IMR-90 (cell line): ENCODE results near the gene PCSK6. TPM values are rescaled to one million over a fixed set of nuclear protein-coding genes. Genes with fewer than 3 reads are reported as not detected.

ENCODE experiments used
- ATAC-seq: fragments of 200-7000 bp; cut with Tn5 transposase; 2 replicates; pipeline ENCODE4 v1.9.1; 2020; ENCODE audit warnings: low read depth, mild to moderate bottlenecking, moderate library complexity
- BruUV-seq: library from RNA; stranded (reverse); fragments of 400-500 nt; replicated peaks from 2 replicates; lab custom pipeline; 2021; lab: Mats Ljungman, UMichigan
- CTCF ChIA-PET: fragments of 300-600 bp; formaldehyde crosslinking; extraction: SDS; loops from one replicate; lab custom pipeline; 2021; ENCODE audit warnings: antibody characterized with exemption; lab: Yijun Ruan, JAX
- POLR2A ChIA-PET: fragments of 300-600 bp; sonication (Branson Sonifier 250); formaldehyde crosslinking; loops from one replicate; lab custom pipeline; 2022; ENCODE audit warnings: antibody characterized with exemption; ENCODE audit not compliant: unreplicated experiment; lab: Charles Lee
- DNase-seq: peaks from one replicate; pipeline ENCODE4 v3.0.0; 2013
- H2AFZ ChIP-seq: replicated peaks from 2 replicates; pipeline ENCODE3; 2013; ENCODE audit warnings: low read length, mild to moderate bottlenecking; ENCODE audit not compliant: poor library complexity
- H2AK5ac ChIP-seq: 2 replicates; pipeline ENCODE4 v1.6.1; 2013; ENCODE audit warnings: low read depth, low read length, inconsistent platforms
- H2AK9ac ChIP-seq: replicated peaks from 2 replicates; pipeline ENCODE3; 2013; ENCODE audit warnings: mild to moderate bottlenecking, low read depth, low read length, moderate library complexity; ENCODE audit not compliant: poor library complexity
- H2BK120ac ChIP-seq: 2 replicates; pipeline ENCODE4 v1.6.1; 2013; ENCODE audit warnings: low read depth, low read length, inconsistent platforms
- H2BK15ac ChIP-seq: 3 replicates; pipeline ENCODE4 v1.6.1; 2013; ENCODE audit warnings: low read depth, low read length, inconsistent platforms
- H2BK20ac ChIP-seq: 2 replicates; pipeline ENCODE4 v1.6.1; 2013; ENCODE audit warnings: low read depth, mild to moderate bottlenecking, inconsistent platforms, low read length, moderate library complexity
- H2BK5ac ChIP-seq: 2 replicates; pipeline ENCODE4 v1.6.1; 2013; ENCODE audit warnings: mild to moderate bottlenecking, low read depth, low read length, inconsistent platforms; ENCODE audit not compliant: poor library complexity, severe bottlenecking
- H3K14ac ChIP-seq: replicated peaks from 2 replicates; pipeline ENCODE4 v1.6.1; 2013; ENCODE audit warnings: low read depth, low read length, inconsistent platforms
- H3K18ac ChIP-seq: 2 replicates; pipeline ENCODE4 v1.6.1; 2013; ENCODE audit warnings: low read depth, low read length, control low read depth
- H3K23ac ChIP-seq: 2 replicates; pipeline ENCODE4 v1.6.1; 2013; ENCODE audit warnings: low read depth, low read length, inconsistent platforms
- H3K27ac ChIP-seq: 2 replicates; pipeline ENCODE4 v1.5.1; 2013; ENCODE audit warnings: mild to moderate bottlenecking, control low read depth, low read length; ENCODE audit not compliant: insufficient read depth
- H3K27me3 ChIP-seq: 2 replicates; pipeline ENCODE4 v1.6.1; 2013; ENCODE audit warnings: low read length; ENCODE audit not compliant: control insufficient read depth, insufficient read depth
- H3K36me3 ChIP-seq: 2 replicates; pipeline ENCODE4 v1.6.1; 2013; ENCODE audit warnings: low read length, mixed read lengths; ENCODE audit not compliant: control insufficient read depth, insufficient read depth
- H3K4ac ChIP-seq: 2 replicates; pipeline ENCODE4 v1.6.1; 2013; ENCODE audit warnings: low read depth, low read length, inconsistent platforms
- H3K4me1 ChIP-seq: 2 replicates; pipeline ENCODE4 v1.6.1; 2013; ENCODE audit warnings: low read length, mixed read lengths; ENCODE audit not compliant: control insufficient read depth, insufficient read depth
- H3K4me2 ChIP-seq: 2 replicates; pipeline ENCODE4 v1.6.1; 2013; ENCODE audit warnings: low read depth, mild to moderate bottlenecking, control low read depth, low read length, moderate library complexity
- H3K4me3 ChIP-seq: 2 replicates; pipeline ENCODE4 v1.5.1; 2013; ENCODE audit warnings: low read depth, mild to moderate bottlenecking, control low read depth, low read length, moderate library complexity; ENCODE audit not compliant: insufficient read depth
- H3K56ac ChIP-seq: 2 replicates; pipeline ENCODE4 v1.6.1; 2013; ENCODE audit warnings: low read length, inconsistent platforms; ENCODE audit not compliant: insufficient read depth; ENCODE audit errors: extremely low read depth
- H3K79me1 ChIP-seq, 2 experiments: 2 replicates each; pipeline ENCODE4 v1.6.1; 2013; ENCODE audit warnings: low read length in 2 of 2, inconsistent platforms in 1 of 2, low read depth in 1 of 2
- H3K9ac ChIP-seq: 2 replicates; pipeline ENCODE4 v1.6.1; 2013; ENCODE audit warnings: low read depth, low read length, control low read depth
- H3K9me1 ChIP-seq: 2 replicates; pipeline ENCODE4 v1.6.1; 2013; ENCODE audit warnings: low read length, inconsistent platforms; ENCODE audit not compliant: insufficient read depth
- H3K9me3 ChIP-seq: 2 replicates; pipeline ENCODE4 v1.6.1; 2013; ENCODE audit warnings: low read length; ENCODE audit not compliant: control insufficient read depth, insufficient read depth
- H4K20me1 ChIP-seq: 2 replicates; pipeline ENCODE4 v1.6.1; 2013; ENCODE audit warnings: low read length, inconsistent platforms; ENCODE audit not compliant: insufficient read depth
- H4K5ac ChIP-seq: 2 replicates; pipeline ENCODE4 v1.6.1; 2013; ENCODE audit warnings: mild to moderate bottlenecking, low read depth, low read length, control low read depth
- H4K8ac ChIP-seq, 2 experiments: 2 replicates each; pipeline ENCODE4 v1.6.1; 2013; ENCODE audit warnings: low read depth in 2 of 2, low read length in 2 of 2, control low read depth in 1 of 2, inconsistent platforms in 1 of 2
- H4K91ac ChIP-seq: 2 replicates; pipeline ENCODE4 v1.6.1; 2013; ENCODE audit warnings: low read depth, low read length, inconsistent platforms; ENCODE audit not compliant: insufficient read depth
- BHLHE40 ChIP-seq: fragments of 150-350 bp; IDR thresholded peaks from 2 replicates; pipeline ENCODE4 v1.6.1; 2016; ENCODE audit warnings: mild to moderate bottlenecking, low read depth, low read length
- CEBPB ChIP-seq: IDR thresholded peaks from 2 replicates; pipeline ENCODE4 v1.6.1; 2012; ENCODE audit warnings: low read depth, low read length, improper control_type of control experiment
- CHD1 ChIP-seq: IDR thresholded peaks from 2 replicates; pipeline ENCODE4 v1.6.1; 2012; ENCODE audit warnings: low read depth, low read length, improper control_type of control experiment
- CTCF ChIP-seq: conservative IDR thresholded peaks from 2 replicates; pipeline ENCODE4 v1.5.1; 2012; ENCODE audit warnings: mild to moderate bottlenecking, low read depth, low read length, improper control_type of control experiment
- ELK1 ChIP-seq: fragments of 150-350 bp; IDR thresholded peaks from 2 replicates; pipeline ENCODE4 v1.6.1; 2016; ENCODE audit warnings: low read depth, mild to moderate bottlenecking, low read length, moderate library complexity, borderline replicate concordance
- MAZ ChIP-seq: IDR thresholded peaks from 2 replicates; pipeline ENCODE4 v1.6.1; 2012; ENCODE audit warnings: low read depth, mild to moderate bottlenecking, low read length, improper control_type of control experiment, moderate library complexity, borderline replicate concordance
- MXI1 ChIP-seq: IDR thresholded peaks from 2 replicates; pipeline ENCODE4 v1.6.1; 2012; ENCODE audit warnings: low read depth, mild to moderate bottlenecking, low read length, moderate library complexity, borderline replicate concordance
- POLR2A ChIP-seq: IDR thresholded peaks from 2 replicates; pipeline ENCODE4 v1.6.1; 2012; ENCODE audit warnings: mild to moderate bottlenecking, low read depth, low read length
- WGBS, 2 experiments: methylation state at CpG; one replicate each; pipeline versions ENCODE4 v1.1.5 to v1.1.7; 2013; ENCODE audit warnings: missing lambda C conversion rate in 2 of 2; ENCODE audit not compliant: insufficient read length in 1 of 2; ENCODE audit errors: extremely low coverage in 2 of 2; 5-methylcytosine and 5-hydroxymethylcytosine counted together
- dilution Hi-C: fragments of 300-500 bp; cut with HindIII; formaldehyde crosslinking; loops from one replicate; pipeline ENCODE4 v1.14.3; 2018; ENCODE audit warnings: low sequenced_read_pairs; ENCODE audit not compliant: unreplicated experiment
- in situ Hi-C: fragments of 300-500 bp; cut with MboI; formaldehyde crosslinking; loops from 3 replicates; pipeline ENCODE4 v1.14.3; 2019; ENCODE audit warnings: low sequenced_read_pairs, inconsistent platforms, mixed read lengths
- intact Hi-C: fragments of 100-400 bp; cut with micrococcal nuclease; formaldehyde crosslinking; loops from 2 replicates; pipeline ENCODE4 v1.10.0; 2022
- polyA plus RNA-seq, 3 experiments: library from polyadenylated mRNA; depleted of rRNA; stranded (reverse); fragments of >200 nt; gene quantifications; 2 replicates each; pipeline ENCODE4 v1.2.3, GENCODE V29; 2012; ENCODE audit warnings: low replicate concordance in 1 of 3
- total RNA-seq: library from RNA; depleted of rRNA; stranded (reverse); fragments of >200 nt; gene quantifications from 2 replicates; pipeline ENCODE4 v1.2.3, GENCODE V29; 2012

PCSK6 gene
- total and polyA plus RNA-seq, 2 of the 4 experiments (the other 2 are of a cell fraction) = not detected

DNA sequence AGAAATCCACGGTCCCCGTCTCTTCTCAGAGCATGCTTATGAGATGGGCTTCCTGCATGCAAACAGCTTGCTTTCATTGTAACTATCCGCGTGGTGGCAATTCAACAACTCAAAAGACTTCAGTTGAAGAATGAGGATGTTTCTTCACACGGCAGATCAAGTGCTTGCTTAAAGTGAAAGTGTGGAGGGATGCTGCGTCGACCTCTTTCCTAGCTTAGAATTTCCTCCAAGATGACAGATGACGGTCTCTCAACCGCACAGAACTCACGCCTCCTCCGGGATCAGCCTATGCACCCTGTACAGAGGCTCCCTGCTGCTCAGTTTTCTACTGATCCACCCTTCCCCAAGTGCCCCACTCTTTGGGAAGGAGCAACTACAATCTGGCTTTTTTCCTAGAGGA lies 47.8 kb downstream of the PCSK6 start:
- Histone ChIP-seq H3K23ac (no peak overlapping the region), H3K27ac (no peak overlapping the region), H2BK15ac (no peak overlapping the region), H3K14ac (no peak overlapping the region), H3K9me3 (peaks cover 2% of the 10 kb centered on the region; the same call in 1 of the 2 replicates), H3K4me3 (no peak overlapping the region), H3K79me1 (no peaks in the 10 kb centered on the region), H3K4me2 (no peak overlapping the region), H2AK9ac (no peak overlapping the region), H4K20me1 (no peaks in the 10 kb centered on the region), H3K9ac (no peak overlapping the region), H3K18ac (no peak overlapping the region), H3K56ac (no peak overlapping the region), H2AFZ (no peak overlapping the region), H3K27me3 (peaks cover 7% of the 10 kb centered on the region), H4K5ac (no peak overlapping the region), H3K4me1 (no peaks in the 10 kb centered on the region; the same call in 1 of the 2 replicates), H4K8ac (no peak overlapping the region), H2BK20ac (no peak overlapping the region), H2AK5ac (no peak overlapping the region), H3K36me3 (no peaks in the 10 kb centered on the region), H3K4ac (no peak overlapping the region), H2BK120ac (no peak overlapping the region), H4K91ac (no peak overlapping the region), H2BK5ac (no peak overlapping the region), H3K9me1 (0 out of 2 replicates have a peak, but pooled peaks cover 3% of the 10 kb centered on the region)
- TF ChIP-seq POLR2A = no peak
- no peak for TF ChIP-seq ELK1
- TF ChIP-seq BHLHE40 = no peak
- TF ChIP-seq CHD1 = no peak
- no peak for TF ChIP-seq MAZ
- TF ChIP-seq CEBPB = no peak
- TF ChIP-seq CTCF = no peak
- TF ChIP-seq MXI1 = no peak
- POLR2A ChIA-PET = no interaction called here
- no peak for DNase-seq
- in situ Hi-C loops = no loop called here
- CTCF ChIA-PET = no interaction called here
- 87% methylated on average over 3 of the region's 11 CpGs; no CpG with 5 or more reads in 1 of the 2 experiments for WGBS, 2 experiments
- no TSS peak for BruUV-seq
- ATAC-seq = no peak
- dilution Hi-C loops = no loop called here
- intact Hi-C loops = no loop called here
